T-helper 1 cell treated with Interleukin-12 subunit alpha and Interleukin-12 subunit beta and Interleukin-4 antibody, amounts not matched to agents 30 μg/mL and 1 μg/mL, for 36 hours (primary cell): ENCODE measurements around the gene LDLRAD4.

ENCODE experiments used
- H3K27ac Mint-ChIP-seq: one replicate; pipeline ENCODE4 v1.8.0; 2021; ENCODE audit warnings: mild to moderate bottlenecking, mixed read lengths
- H3K27me3 Mint-ChIP-seq: one replicate; pipeline ENCODE4 v1.8.0; 2021; ENCODE audit warnings: low read depth, mixed read lengths
- H3K36me3 Mint-ChIP-seq: one replicate; pipeline ENCODE4 v1.8.0; 2021; ENCODE audit warnings: low read depth, mixed read lengths
- H3K4me1 Mint-ChIP-seq: one replicate; pipeline ENCODE4 v1.8.0; 2021; ENCODE audit warnings: low read depth, mixed read lengths
- H3K4me3 Mint-ChIP-seq: one replicate; pipeline ENCODE4 v1.8.0; 2021; ENCODE audit warnings: mild to moderate bottlenecking, moderate library complexity, mixed read lengths
- H3K9me3 Mint-ChIP-seq: one replicate; pipeline ENCODE4 v1.8.0; 2021; ENCODE audit warnings: mixed read lengths

Gene LDLRAD4

DNA sequence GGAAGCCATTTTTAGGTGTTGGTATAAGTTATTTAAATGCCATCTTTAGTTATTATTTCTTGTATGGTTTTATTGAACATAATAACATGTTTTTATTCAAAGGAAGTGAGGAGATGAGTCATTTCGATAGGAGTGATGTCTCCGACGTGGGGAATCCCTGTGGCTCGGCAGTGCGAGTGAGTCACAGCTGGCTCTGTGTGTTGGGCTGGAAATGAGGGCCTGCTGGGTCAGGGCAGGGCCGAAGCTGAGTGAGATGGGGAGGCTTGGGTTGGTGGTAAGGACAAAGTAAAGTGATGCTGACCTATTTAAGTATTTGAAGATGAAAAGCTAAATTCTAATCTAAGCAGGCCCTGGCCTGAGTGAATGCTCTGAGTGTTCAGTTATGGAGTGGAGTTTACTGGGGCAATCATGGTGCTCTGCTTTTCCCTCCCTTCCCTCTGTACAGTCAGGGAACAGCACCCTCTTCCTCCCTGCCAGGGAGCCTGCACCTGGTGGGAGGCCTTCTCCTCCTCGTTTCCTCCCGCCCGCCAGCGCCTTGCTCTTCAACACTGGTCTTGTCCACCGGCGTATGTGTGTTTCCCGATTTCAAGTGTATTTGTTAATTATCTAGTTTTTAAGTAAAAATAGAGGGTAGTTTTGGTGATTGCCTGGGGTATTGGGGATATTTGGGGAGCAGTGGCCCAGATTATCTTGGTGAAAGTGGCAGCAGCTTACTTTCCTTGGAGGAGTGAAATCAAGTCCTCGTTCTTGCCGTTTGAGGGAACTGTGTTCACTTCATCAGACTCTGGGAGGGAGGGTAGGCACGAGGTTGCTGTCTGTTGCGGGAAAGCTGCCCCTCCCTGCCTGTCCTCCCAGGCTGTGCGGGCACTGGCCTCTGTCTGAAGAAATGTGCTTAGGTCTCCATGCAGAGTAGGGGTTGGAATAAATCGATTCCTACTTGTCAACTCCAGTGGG is 157.0 kb downstream of the LDLRAD4 start:
- peak overlapping the region; percentile 97 for H3K27ac Mint-ChIP-seq
- H3K4me3 Mint-ChIP-seq = peak overlapping the region; percentile 80
- no peaks in the 10 kb centered on the region for H3K36me3 Mint-ChIP-seq
- no peaks in the 10 kb centered on the region for H3K9me3 Mint-ChIP-seq
- H3K27me3 Mint-ChIP-seq = peaks cover 4% of the 10 kb centered on the region
- H3K4me1 Mint-ChIP-seq = peaks cover 64% of the 10 kb centered on the region

DNA sequence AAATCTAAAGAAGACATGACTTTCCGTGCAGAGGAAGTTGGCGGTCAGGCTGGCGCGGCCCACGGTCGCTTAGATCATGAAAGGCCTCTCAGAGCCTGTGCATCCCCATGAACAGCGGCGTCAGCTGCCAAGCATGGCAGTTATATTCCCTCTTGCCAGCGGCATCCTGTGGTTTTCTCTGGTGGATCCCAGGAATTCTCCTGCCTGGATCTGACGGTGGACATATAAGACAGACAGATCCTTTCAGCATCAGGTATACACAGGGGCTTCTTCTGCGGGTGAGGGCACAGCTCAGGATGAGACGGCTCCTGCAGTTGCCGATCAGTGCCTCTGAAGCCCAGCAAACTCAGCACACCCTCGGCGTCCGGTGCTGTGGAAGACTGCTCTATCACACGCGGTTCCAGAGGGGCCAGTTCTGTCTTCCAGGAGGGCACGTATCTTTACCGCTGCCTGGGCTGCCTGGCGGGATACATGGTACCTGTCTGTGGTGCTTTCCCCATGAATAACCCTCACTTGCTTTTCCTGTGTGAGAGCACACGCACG is 157.8 kb downstream of the LDLRAD4 start:
- Mint-ChIP-seq H3K9me3 (no peaks in the 10 kb centered on the region), H3K4me3 (peak overlapping the region; percentile 68), H3K36me3 (no peaks in the 10 kb centered on the region), H3K27me3 (peaks cover 4% of the 10 kb centered on the region), H3K4me1 (peaks cover 65% of the 10 kb centered on the region), H3K27ac (peak overlapping the region; percentile 97)

DNA sequence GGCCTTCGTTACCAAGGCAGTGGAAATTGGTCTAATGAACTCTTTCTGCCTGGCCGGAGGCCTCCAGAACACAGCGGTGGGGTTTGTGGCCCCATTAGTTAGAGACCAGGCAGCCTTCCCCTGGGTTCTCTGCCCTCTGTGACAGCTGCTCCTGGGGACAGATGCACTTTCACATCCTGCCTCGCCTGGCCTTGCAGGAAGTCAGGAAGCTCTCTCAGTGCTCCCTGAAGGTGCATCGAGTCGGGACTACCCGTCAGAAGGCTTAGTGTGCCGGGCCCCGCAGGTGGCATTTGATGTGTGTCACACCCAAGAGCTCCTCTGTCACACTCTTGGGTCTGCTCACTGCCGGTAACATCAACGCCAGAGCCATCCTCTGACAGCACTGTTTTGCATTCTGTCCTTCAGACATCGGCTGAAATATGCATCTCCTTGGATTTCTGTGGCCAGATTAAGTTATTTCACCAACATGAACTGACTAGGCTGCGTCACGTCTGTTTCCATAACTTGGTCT is 158.3 kb downstream of the LDLRAD4 start:
- Mint-ChIP-seq H3K4me3 (peak overlapping the region; percentile 68), H3K36me3 (no peaks in the 10 kb centered on the region), H3K27me3 (peaks cover 4% of the 10 kb centered on the region), H3K4me1 (peaks cover 68% of the 10 kb centered on the region), H3K27ac (peak overlapping the region; percentile 97), H3K9me3 (no peaks in the 10 kb centered on the region)

DNA sequence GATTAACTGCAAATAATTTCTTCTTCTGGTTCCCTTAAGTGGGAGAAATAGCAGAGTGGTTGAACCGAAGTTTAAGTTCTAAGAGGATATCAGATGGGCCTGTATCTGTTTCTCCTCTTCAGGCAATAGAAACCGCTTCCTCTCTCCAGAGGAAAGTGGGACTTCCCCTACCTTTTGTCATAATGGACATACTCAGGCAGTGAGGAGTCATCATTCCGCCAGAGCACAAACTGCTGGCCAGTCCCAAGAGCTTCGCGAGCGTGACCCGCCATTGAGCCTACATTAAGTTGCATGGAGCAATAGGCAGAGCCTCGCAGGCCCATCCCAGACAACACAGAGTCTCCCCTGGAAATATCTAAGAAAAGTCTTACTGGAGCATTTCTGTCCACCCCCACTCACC is 158.9 kb downstream of the LDLRAD4 start:
- Mint-ChIP-seq H3K9me3 (no peaks in the 10 kb centered on the region), H3K27me3 (peaks cover 4% of the 10 kb centered on the region), H3K27ac (peak overlapping the region; percentile 97), H3K36me3 (no peaks in the 10 kb centered on the region), H3K4me1 (peaks cover 69% of the 10 kb centered on the region), H3K4me3 (peak overlapping the region; percentile 68)

DNA sequence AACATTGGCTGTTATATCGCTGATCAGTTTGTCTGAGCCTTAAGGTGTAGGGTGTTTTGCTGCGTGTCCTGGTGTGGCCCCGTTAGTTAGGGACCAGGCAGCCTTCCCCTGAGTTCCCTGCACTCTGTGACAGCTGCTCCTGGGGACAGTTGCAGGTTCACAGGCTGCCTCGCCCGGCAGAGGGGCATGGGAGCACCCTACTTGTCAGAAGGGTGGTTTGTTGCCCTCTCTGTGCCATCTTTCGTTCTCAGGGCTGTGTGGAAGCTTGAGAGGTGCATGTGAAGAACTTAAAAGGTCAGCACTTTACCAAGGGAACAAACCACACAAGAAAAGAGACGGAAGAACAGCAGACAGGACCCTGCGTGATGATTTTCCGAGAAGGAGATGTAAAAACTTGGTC is 159.6 kb downstream of the LDLRAD4 start:
- no peak overlapping the region for H3K27ac Mint-ChIP-seq
- no peaks in the 10 kb centered on the region for H3K9me3 Mint-ChIP-seq
- peaks cover 73% of the 10 kb centered on the region for H3K4me1 Mint-ChIP-seq
- peaks cover 4% of the 10 kb centered on the region for H3K27me3 Mint-ChIP-seq
- H3K4me3 Mint-ChIP-seq = no peak overlapping the region
- H3K36me3 Mint-ChIP-seq = no peaks in the 10 kb centered on the region

DNA sequence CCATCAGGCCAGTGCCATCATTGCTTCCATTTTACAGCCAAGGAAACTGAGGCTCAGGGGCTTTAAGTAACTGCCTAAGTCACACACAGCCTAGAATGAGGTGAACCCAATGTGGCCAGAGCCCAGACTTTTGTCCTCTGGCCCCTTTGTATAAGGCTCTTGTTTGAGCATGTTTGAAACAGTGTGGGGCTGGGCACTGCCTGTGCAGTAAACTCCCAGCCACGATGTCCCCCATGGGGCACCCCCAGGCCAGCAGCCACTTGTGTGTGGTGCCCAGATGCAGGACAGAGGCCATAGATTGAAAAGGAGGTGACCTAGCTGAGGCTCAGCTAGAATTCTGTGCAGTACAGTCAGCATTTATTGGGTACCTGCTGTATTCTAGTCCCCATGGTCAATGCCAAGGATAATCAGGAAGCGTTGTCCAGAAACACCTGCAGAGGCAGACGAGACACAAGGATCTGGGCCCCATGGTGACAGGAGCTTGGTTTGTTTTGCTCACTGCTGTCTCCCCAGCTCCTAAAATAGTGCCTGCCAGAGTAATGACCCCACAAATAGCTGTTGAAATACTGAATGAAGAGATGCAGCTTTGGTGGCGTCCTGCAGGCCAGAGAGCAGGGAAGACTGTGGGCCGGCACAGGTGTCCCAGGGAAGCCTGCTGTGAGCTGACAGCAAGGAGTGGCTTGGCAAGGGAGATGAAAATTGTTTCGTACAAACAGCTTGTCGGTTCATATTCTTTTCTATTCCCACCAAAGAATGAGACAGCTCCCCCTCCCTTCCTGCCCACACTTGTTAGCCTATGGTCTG is 160.7 kb downstream of the LDLRAD4 start:
- Mint-ChIP-seq H3K9me3 (no peaks in the 10 kb centered on the region), H3K36me3 (no peaks in the 10 kb centered on the region), H3K4me3 (no peak overlapping the region), H3K27me3 (peaks cover 4% of the 10 kb centered on the region), H3K4me1 (peaks cover 71% of the 10 kb centered on the region), H3K27ac (peak overlapping the region; percentile 12)

DNA sequence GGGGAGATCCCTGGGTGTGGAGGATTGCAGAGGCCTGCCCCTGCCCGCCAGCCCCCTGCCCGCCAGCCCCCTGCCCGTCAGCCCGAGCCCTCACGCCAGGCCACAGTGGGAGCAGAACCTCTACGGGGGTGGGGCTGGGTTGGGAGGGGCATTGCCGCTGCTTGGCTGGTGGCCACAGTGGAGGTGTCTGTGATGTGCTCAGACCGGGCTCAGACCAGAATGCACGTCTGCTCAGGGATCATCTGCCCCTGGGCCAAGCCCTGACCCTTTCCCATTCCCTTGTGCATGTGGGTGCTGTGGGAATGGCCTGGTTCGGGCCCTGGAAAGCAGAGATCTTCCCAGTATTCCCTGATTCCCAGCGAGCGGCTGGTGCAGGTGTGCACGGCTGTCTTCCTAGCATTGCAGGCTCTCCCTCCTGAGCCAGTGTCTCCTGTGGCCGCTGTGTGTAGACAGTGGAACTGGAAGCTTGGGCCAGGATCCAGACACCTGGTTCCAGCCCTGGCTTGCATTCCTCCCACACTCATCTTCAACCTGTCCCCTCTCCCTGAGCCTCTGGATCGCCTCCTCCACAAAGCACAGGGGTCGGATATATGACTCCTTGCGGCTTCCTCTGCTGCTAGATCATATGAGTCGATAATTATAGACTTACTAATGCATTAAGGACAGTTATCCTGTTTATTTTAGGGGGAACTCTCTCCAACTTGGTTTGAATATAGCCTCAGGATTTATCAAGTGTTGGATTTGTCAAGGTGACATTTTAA is 161.6 kb downstream of the LDLRAD4 start:
- peaks cover 4% of the 10 kb centered on the region for H3K27me3 Mint-ChIP-seq
- H3K4me3 Mint-ChIP-seq = no peak overlapping the region
- no peaks in the 10 kb centered on the region for H3K36me3 Mint-ChIP-seq
- peaks cover 66% of the 10 kb centered on the region for H3K4me1 Mint-ChIP-seq
- no peaks in the 10 kb centered on the region for H3K9me3 Mint-ChIP-seq
- H3K27ac Mint-ChIP-seq = peak overlapping the region; percentile 16

DNA sequence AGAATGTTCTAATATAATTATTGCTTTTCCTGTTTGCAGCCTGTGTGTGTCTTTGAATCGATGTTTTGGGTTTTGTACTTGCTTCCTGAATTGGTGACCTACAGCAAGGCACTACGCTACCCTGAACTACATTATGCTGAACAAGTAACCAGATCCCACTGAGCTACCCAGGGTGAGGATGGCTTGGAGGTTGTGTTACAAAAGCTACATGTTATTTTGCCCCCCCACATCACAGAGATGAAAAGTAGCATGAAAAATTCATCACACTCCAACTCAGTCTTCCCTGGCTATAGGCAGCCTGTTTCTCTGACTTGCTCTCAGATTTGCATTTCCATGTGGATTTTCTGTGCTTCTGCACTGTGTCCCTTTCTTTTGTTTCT is 162.1 kb downstream of the LDLRAD4 start:
- Mint-ChIP-seq H3K36me3 (no peaks in the 10 kb centered on the region), H3K27ac (no peak overlapping the region), H3K9me3 (no peaks in the 10 kb centered on the region), H3K27me3 (peaks cover 4% of the 10 kb centered on the region), H3K4me1 (peaks cover 60% of the 10 kb centered on the region), H3K4me3 (no peak overlapping the region)

DNA sequence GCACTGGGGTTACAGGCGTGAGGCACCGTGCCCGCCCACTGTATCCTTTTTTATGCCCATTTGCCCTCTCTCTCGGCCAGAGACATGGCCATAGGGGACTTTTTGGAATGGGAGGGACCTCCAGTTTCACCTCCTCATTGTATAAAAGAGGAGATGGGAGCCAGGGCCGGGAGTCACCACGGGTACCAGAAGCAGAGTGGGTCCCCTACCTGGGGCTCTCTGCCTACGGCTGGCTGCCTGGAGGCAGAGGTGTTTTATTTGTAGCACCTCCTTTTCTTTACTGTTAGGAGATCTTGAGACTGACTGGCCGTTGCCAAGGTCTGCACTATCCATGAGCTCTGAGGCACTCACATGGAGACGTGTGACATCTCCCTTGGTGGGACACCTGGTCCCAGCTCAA is 162.8 kb downstream of the LDLRAD4 start:
- Mint-ChIP-seq H3K4me3 (peak overlapping the region; percentile 71), H3K27ac (peak overlapping the region; percentile 89), H3K4me1 (peaks cover 54% of the 10 kb centered on the region), H3K27me3 (peaks cover 4% of the 10 kb centered on the region), H3K36me3 (no peaks in the 10 kb centered on the region), H3K9me3 (no peaks in the 10 kb centered on the region)

DNA sequence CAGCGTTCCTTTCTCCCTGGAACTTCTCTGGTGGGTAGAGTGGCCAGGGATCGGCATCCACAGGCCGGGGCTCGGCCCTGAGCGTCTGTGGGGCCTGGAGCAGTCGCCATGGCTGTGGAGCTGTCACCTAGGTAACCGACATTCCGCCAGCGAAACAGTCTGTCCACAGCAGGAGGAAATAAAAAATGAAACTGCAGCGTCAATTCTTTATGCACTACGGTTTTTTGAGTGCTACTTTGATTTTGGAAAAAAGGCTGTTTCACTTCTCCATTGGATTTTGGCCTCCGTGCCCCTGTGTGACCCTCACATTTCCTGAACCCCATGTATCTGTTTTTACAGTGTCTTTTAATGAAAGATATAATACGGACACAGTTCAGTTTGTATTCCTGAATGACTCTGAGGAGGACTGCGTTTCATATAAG is 163.4 kb downstream of the LDLRAD4 start:
- Mint-ChIP-seq H3K27ac (peak overlapping the region; percentile 89), H3K9me3 (no peaks in the 10 kb centered on the region), H3K4me1 (peaks cover 47% of the 10 kb centered on the region), H3K36me3 (no peaks in the 10 kb centered on the region), H3K27me3 (peaks cover 4% of the 10 kb centered on the region), H3K4me3 (peak overlapping the region; percentile 71)

DNA sequence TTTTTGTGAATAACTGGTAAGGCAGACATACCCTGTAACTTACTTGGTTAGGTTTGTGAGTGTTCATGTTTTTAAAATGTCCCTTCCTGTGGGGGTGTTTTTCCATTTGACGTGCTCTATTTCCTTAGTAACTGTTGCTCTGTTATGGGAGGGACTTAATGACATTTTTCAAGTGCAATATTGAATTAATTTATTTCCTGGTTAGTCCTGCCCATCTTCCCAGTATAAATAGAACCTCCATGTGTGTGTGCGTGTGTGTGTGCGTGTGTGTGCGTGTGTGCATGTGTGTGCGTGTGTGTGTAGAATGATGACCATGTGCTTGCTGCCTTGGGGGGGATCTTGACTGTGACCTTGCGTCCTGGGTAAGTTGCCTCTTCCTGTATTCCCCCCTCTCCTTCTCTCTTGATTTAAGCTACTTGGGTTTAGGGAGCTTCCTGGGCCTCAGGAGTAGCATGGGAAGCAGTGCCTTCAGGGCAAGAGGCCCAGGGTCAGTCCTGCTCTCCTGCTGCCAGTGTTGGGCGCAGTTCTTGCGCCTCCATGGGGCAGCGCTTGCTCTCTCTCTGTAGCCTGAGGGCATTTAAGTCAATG is 163.9 kb downstream of the LDLRAD4 start:
- H3K27me3 Mint-ChIP-seq = peaks cover 4% of the 10 kb centered on the region
- H3K9me3 Mint-ChIP-seq = no peaks in the 10 kb centered on the region
- H3K36me3 Mint-ChIP-seq = no peaks in the 10 kb centered on the region
- peak overlapping the region; percentile 89 for H3K27ac Mint-ChIP-seq
- H3K4me3 Mint-ChIP-seq = peak overlapping the region; percentile 71
- peaks cover 42% of the 10 kb centered on the region for H3K4me1 Mint-ChIP-seq

DNA sequence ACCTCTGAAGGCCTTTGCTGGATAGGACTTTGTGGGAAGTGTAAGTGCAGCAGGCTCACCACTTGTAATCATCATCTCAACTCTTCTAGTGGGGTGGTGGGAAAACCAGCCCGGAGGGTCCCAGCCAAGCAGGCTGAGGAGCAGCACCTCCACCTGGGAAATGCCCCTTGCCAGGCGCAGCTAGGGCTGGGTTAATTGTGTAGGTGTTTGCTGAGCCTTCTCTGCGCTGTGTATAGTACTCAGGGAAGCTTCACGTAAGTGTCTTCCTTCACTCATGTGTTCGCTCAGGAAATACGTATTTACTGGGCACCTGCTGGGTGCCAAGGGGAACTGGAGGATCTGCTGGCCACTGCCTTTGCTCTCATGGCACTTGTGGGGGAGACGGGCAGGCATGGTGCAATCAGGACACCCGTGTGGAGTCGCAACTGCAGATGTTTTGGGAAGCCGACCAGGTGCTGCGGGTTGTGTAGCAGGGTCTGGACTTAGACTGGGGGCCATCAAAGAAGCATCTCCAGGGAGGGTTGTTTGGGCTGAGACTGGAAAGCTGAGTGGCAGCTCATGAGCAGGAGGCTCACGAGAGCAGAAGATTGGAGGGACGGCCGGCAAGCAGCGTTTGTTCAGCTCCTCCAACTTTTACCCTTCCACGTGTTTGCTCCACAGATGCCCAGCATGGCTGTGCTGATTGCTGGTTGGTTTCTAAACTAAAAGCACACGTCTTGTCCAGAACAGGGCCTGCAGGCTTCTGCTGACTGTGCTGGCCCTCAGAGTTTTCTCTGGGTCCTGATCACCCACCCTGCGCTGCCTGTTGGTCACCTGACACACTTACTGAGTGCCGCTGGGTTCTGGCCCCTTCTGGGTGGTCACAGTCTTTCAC is 164.6 kb downstream of the LDLRAD4 start:
- peak overlapping the region; percentile 71 for H3K4me3 Mint-ChIP-seq
- no peaks in the 10 kb centered on the region for H3K36me3 Mint-ChIP-seq
- peaks cover 4% of the 10 kb centered on the region for H3K27me3 Mint-ChIP-seq
- H3K4me1 Mint-ChIP-seq = peaks cover 35% of the 10 kb centered on the region
- peak overlapping the region; percentile 89 for H3K27ac Mint-ChIP-seq
- H3K9me3 Mint-ChIP-seq = no peaks in the 10 kb centered on the region
